ENCODE measurements around the gene KIAA1958. TPM values are rescaled to one million over a fixed set of nuclear protein-coding genes. Genes with fewer than 3 reads are reported as not detected.

KIAA1958 gene
- total and polyA plus RNA-seq, 2 of the 8 experiments (the other 6 are each of a cell fraction or from before 2014, with no cell fraction given) = 11.4 to 43.8 TPM

GRCh38 chr9:112582371-112583262, 96.0 kb downstream of the KIAA1958 start:
- Histone ChIP-seq H3K27me3 (replicated peaks in 1 of 4; ENCODE audit: control insufficient read depth in 3 of 4, extremely low read depth in 1 of 4, insufficient read depth in 3 of 4, low read length in 3 of 4) (no peaks in the 10 kb centered on the region), H2BK15ac (ENCODE audit: low read length) (no peak overlapping the region), H4K91ac (replicated peaks; ENCODE audit: insufficient read length, low read length) (no peak overlapping the region), H2BK5ac (ENCODE audit: low read depth, low read length) (no peak overlapping the region; the same call in 1 of the 2 replicates), H3K23ac (ENCODE audit: insufficient read length) (no peak overlapping the region), H2BK20ac (ENCODE audit: low read length) (no peak overlapping the region), H3K36me3 (ENCODE audit: control insufficient read depth in 2 of 4, insufficient read depth in 4 of 4, low read length in 3 of 4) (no peaks in the 10 kb centered on the region; a peak in 1 of 8 replicates), H3K4me3 (ENCODE audit: extremely low read depth in 1 of 4, insufficient read depth in 2 of 4, low read depth in 3 of 4, low read length in 4 of 4) (peak overlapping the region in 1 of 4 experiments; percentile 18; a peak in 1 of 8 replicates), H4K5ac (ENCODE audit: insufficient read length, low read depth, low read length) (no peak overlapping the region), H4K20me1 (replicated peaks in 1 of 2; ENCODE audit: control insufficient read depth in 1 of 2, insufficient read depth in 2 of 2, low read length in 2 of 2) (peaks cover 8 to 12% of the 10 kb centered on the region in 2 experiments), H2AK5ac (ENCODE audit: low read depth, low read length) (no peak overlapping the region), H4K8ac (ENCODE audit: extremely low read depth, insufficient read depth, low read length) (no peak overlapping the region), H3K79me1 (ENCODE audit: low read depth, low read length) (no peaks in the 10 kb centered on the region), H3K23me2 (ENCODE audit: low read depth, low read length) (no peaks in the 10 kb centered on the region), H3K4me2 (ENCODE audit: insufficient read depth in 1 of 2, low read depth in 2 of 2, low read length in 2 of 2) (peak overlapping the region; percentile 42 to 56; a peak in 3 of 4 replicates), H3K56ac (replicated peaks; ENCODE audit: insufficient read length, low read depth, low read length) (no peak overlapping the region), H3K4me1 (replicated peaks in 1 of 4; ENCODE audit: control insufficient read depth in 3 of 4, insufficient read depth in 4 of 4, low read length in 3 of 4) (peaks cover 4 to 18% (median 17%) of the 10 kb centered on the region in 4 experiments; a peak in 6 of 7 replicates), H3K9me3 (ENCODE audit: insufficient read depth in 2 of 2, low read depth in 1 of 2, low read length in 1 of 2) (no peaks in the 10 kb centered on the region), H3K27ac (ENCODE audit: low read depth, low read length) (no peak overlapping the region), H3K18ac (ENCODE audit: extremely low read depth, low read length) (no peak overlapping the region), H3K9ac (replicated peaks in 1 of 4; ENCODE audit: extremely low read depth in 1 of 4, low read depth in 3 of 4, low read length in 3 of 4) (no peak overlapping the region), H2BK120ac (replicated peaks; ENCODE audit: low read depth, low read length) (no peak overlapping the region), H3K79me2 (ENCODE audit: control insufficient read depth in 1 of 2, insufficient read depth in 2 of 2, low read length in 2 of 2) (peaks cover 3 to 83% of the 10 kb centered on the region in 2 experiments; a peak in 3 of 4 replicates), H3K14ac (ENCODE audit: insufficient read length) (peak overlapping the region; percentile 31), H3K4ac (replicated peaks; ENCODE audit: insufficient read length, low read depth, low read length) (no peak overlapping the region), H2BK12ac (ENCODE audit: low read depth, low read length) (no peak overlapping the region), H2AFZ (ENCODE audit: low read length) (no peak overlapping the region)
- ChIA-PET CTCF (ENCODE audit: partially characterized antibody) (interaction anchor here (1.0 to 3.4 kb wide), 4 partner anchors 9 to 79 kb away, joined by 3 to 10 read pairs (median 5); no protein-coding TSS in a partner anchor), POLR2A (ENCODE audit: partially characterized antibody) (interaction anchor here (0.6 to 1.5 kb wide), 2 partner anchors 19 to 22 kb away, joined by 3 read pairs; no protein-coding TSS in a partner anchor)
- TF ChIP-seq CHD2 (IDR thresholded peaks at IDR 0.05; ENCODE audit: low read length) = no peak
- TF ChIP-seq POU5F1 (IDR thresholded peaks at IDR 0.05; ENCODE audit: low read depth, low read length) = peak; percentile 80
- TF ChIP-seq MAX (IDR thresholded peaks at IDR 0.05) = no peak
- DNase-seq (ENCODE audit: low read depth in 1 of 2, low spot score in 2 of 2) = no peak
- 58% methylated on average over 7 of the region's 7 CpGs; no CpG with 5 or more reads in 1 of the 2 experiments for WGBS, 2 experiments (ENCODE audit: extremely low coverage in 1 of 2, insufficient coverage in 1 of 2, insufficient read length in 1 of 2, insufficient replicate concordance in 2 of 2, low coverage in 1 of 2, low lambda C conversion rate in 2 of 2, missing lambda C conversion rate in 1 of 2)
- FAIRE-seq = no peak

Data from H1 (cell line).